ENCODE data around the gene TICRR.
"Not testable (repeated sequence)": the region's sequence is repeated elsewhere in the genome, so short reads cannot be mapped to it uniquely, and the experiment has no call there.

DNA sequence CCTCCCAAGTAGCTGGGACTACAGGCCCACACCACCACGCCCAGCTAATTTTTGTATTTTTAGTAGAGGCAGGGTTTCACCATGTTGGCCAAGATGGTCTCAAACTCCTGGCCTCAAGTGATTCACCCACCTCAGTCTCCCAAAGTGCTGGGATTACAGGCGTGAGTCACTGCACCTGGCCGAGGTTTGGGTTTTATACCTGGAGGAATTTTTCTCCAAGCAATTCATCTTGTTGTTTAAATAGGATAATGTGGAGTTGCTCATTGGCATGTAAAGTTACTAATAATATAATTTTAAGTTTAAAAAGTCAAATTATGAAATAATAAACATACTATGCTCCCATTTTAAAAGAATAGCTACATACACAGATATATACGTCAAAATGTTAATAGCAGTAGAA, 26.1 kb upstream of the TICRR start:
- TF ChIP-seq, protein P1, sequence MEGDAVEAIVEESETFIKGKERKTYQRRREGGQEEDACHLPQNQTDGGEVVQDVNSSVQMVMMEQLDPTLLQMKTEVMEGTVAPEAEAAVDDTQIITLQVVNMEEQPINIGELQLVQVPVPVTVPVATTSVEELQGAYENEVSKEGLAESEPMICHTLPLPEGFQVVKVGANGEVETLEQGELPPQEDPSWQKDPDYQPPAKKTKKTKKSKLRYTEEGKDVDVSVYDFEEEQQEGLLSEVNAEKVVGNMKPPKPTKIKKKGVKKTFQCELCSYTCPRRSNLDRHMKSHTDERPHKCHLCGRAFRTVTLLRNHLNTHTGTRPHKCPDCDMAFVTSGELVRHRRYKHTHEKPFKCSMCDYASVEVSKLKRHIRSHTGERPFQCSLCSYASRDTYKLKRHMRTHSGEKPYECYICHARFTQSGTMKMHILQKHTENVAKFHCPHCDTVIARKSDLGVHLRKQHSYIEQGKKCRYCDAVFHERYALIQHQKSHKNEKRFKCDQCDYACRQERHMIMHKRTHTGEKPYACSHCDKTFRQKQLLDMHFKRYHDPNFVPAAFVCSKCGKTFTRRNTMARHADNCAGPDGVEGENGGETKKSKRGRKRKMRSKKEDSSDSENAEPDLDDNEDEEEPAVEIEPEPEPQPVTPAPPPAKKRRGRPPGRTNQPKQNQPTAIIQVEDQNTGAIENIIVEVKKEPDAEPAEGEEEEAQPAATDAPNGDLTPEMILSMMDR (IDR thresholded peaks at IDR 0.05): not testable (repeated sequence)
- TF ChIP-seq POLR2A (IDR thresholded peaks at IDR 0.05): not testable (repeated sequence)
